Measurements from ENCODE around the gene TTC21A.

- TF ChIP-seq, protein P1, sequence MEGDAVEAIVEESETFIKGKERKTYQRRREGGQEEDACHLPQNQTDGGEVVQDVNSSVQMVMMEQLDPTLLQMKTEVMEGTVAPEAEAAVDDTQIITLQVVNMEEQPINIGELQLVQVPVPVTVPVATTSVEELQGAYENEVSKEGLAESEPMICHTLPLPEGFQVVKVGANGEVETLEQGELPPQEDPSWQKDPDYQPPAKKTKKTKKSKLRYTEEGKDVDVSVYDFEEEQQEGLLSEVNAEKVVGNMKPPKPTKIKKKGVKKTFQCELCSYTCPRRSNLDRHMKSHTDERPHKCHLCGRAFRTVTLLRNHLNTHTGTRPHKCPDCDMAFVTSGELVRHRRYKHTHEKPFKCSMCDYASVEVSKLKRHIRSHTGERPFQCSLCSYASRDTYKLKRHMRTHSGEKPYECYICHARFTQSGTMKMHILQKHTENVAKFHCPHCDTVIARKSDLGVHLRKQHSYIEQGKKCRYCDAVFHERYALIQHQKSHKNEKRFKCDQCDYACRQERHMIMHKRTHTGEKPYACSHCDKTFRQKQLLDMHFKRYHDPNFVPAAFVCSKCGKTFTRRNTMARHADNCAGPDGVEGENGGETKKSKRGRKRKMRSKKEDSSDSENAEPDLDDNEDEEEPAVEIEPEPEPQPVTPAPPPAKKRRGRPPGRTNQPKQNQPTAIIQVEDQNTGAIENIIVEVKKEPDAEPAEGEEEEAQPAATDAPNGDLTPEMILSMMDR (IDR thresholded peaks at IDR 0.05) = no peak
- TF ChIP-seq POLR2A (IDR thresholded peaks at IDR 0.05) = no peak
Measured at GRCh38 chr3:39086144-39086543, 21.3 kb upstream of the TTC21A start.
